H1 (cell line): ENCODE measurements around the gene CTF1. TPM values are rescaled to one million over a fixed set of nuclear protein-coding genes. Genes with fewer than 3 reads are reported as not detected.

ENCODE experiments used
- CTCF ChIA-PET: fragments of 300-600 bp; sonication (Branson Sonifier 250); formaldehyde crosslinking; loops from one replicate; lab custom pipeline; 2021; ENCODE audit not compliant: partially characterized antibody; lab: Charles Lee
- POLR2A ChIA-PET: fragments of 300-600 bp; sonication (Branson Sonifier 250); formaldehyde crosslinking; loops from one replicate; lab custom pipeline; 2021; ENCODE audit warnings: inconsistent platforms; ENCODE audit not compliant: partially characterized antibody; lab: Charles Lee
- DNase-seq, 2 experiments: peaks; one replicate each; pipeline versions ENCODE4 v3.0.0 to v3.0.0-alpha.2; 2010 to 2022; ENCODE audit warnings: low spot score in 2 of 2, low read depth in 1 of 2, mixed read lengths in 1 of 2
- FAIRE-seq: peaks from 2 replicates; lab custom pipeline; 2011; peaks lifted over from hg19 to GRCh38; lab: Jason Lieb, UNC
- H2AFZ ChIP-seq: 2 replicates; pipeline ENCODE4 v1.8.1; 2012; ENCODE audit warnings: low read length, inconsistent platforms
- H2AK5ac ChIP-seq: 2 replicates; pipeline ENCODE4 v1.6.1; 2013; ENCODE audit warnings: low read depth, low read length
- H2BK120ac ChIP-seq: replicated peaks from 2 replicates; pipeline ENCODE3; 2013; ENCODE audit warnings: low read depth, low read length, inconsistent platforms
- H2BK12ac ChIP-seq: 2 replicates; pipeline ENCODE4 v1.6.1; 2013; ENCODE audit warnings: low read depth, low read length
- H2BK15ac ChIP-seq: 2 replicates; pipeline ENCODE4 v1.6.1; 2013; ENCODE audit warnings: low read length
- H2BK20ac ChIP-seq: 2 replicates; pipeline ENCODE4 v1.6.1; 2013; ENCODE audit warnings: low read length
- H2BK5ac ChIP-seq: 2 replicates; pipeline ENCODE4 v1.6.1; 2013; ENCODE audit warnings: low read depth, low read length
- H3K14ac ChIP-seq: 2 replicates; pipeline ENCODE4 v1.6.1; 2013; ENCODE audit warnings: inconsistent platforms; ENCODE audit not compliant: insufficient read length
- H3K18ac ChIP-seq: 2 replicates; pipeline ENCODE4 v1.6.1; 2013; ENCODE audit warnings: low read length; ENCODE audit errors: extremely low read depth
- H3K23ac ChIP-seq: 2 replicates; pipeline ENCODE4 v1.6.1; 2013; ENCODE audit warnings: inconsistent platforms; ENCODE audit not compliant: insufficient read length
- H3K23me2 ChIP-seq: 2 replicates; pipeline ENCODE4 v1.6.1; 2013; ENCODE audit warnings: low read depth, low read length
- H3K27ac ChIP-seq: 2 replicates; pipeline ENCODE4 v1.6.1; 2011; ENCODE audit warnings: low read depth, low read length, inconsistent platforms
- H3K27me3 ChIP-seq, 4 experiments: replicated peaks in 1 of 4; 1 replicate in 1 of 4; 2 replicates in 3 of 4; pipeline versions ENCODE4 v1.6.1 to v1.8.1; 2011 to 2013; ENCODE audit warnings: low read length in 3 of 4, mild to moderate bottlenecking in 3 of 4, inconsistent platforms in 2 of 4, mixed read lengths in 2 of 4, moderate library complexity in 1 of 4; ENCODE audit not compliant: control insufficient read depth in 3 of 4, insufficient read depth in 3 of 4; ENCODE audit errors: extremely low read depth in 1 of 4
- H3K36me3 ChIP-seq, 4 experiments: 2 replicates each; pipeline versions ENCODE4 v1.6.1 to v1.8.1; 2011 to 2013; ENCODE audit warnings: mild to moderate bottlenecking in 4 of 4, low read length in 3 of 4, moderate library complexity in 2 of 4, control low read depth in 1 of 4, inconsistent platforms in 1 of 4; ENCODE audit not compliant: insufficient read depth in 4 of 4, control insufficient read depth in 2 of 4
- H3K4ac ChIP-seq: replicated peaks from 2 replicates; pipeline ENCODE3; 2013; ENCODE audit warnings: low read length, low read depth, mixed read lengths, inconsistent platforms; ENCODE audit not compliant: insufficient read length
- H3K4me1 ChIP-seq, 4 experiments: replicated peaks in 1 of 4; 1 replicate in 1 of 4; 2 replicates in 3 of 4; pipeline versions ENCODE4 v1.6.1 to v1.8.1; 2011 to 2013; ENCODE audit warnings: low read length in 3 of 4, inconsistent platforms in 2 of 4, mixed read lengths in 1 of 4; ENCODE audit not compliant: insufficient read depth in 4 of 4, control insufficient read depth in 3 of 4
- H3K4me2 ChIP-seq, 2 experiments: 2 replicates each; pipeline versions ENCODE4 v1.6.1 to v1.8.1; 2011 to 2013; ENCODE audit warnings: low read depth in 2 of 2, low read length in 2 of 2, control low read depth in 1 of 2, inconsistent platforms in 1 of 2, mild to moderate bottlenecking in 1 of 2; ENCODE audit not compliant: insufficient read depth in 1 of 2
- H3K4me3 ChIP-seq, 4 experiments: fragments of 200-600, 300-600 bp in 1 of 4; sonication (generic), shearing (Covaris generic), sonication (Bioruptor Twin) in 1 of 4; 2 replicates each; pipeline versions ENCODE4 v1.5.1 to v1.8.1; 2011 to 2016; ENCODE audit warnings: low read length in 4 of 4, low read depth in 3 of 4, control low read depth in 2 of 4, inconsistent platforms in 2 of 4, mild to moderate bottlenecking in 2 of 4, mixed read lengths in 1 of 4, moderate library complexity in 1 of 4; ENCODE audit not compliant: insufficient read depth in 2 of 4; ENCODE audit errors: extremely low read depth in 1 of 4
- H3K56ac ChIP-seq: replicated peaks from 2 replicates; pipeline ENCODE3; 2013; ENCODE audit warnings: low read depth, mild to moderate bottlenecking, mixed read lengths, low read length, inconsistent platforms; ENCODE audit not compliant: insufficient read length
- H3K79me1 ChIP-seq: 2 replicates; pipeline ENCODE4 v1.6.1; 2013; ENCODE audit warnings: low read depth, low read length, control low read depth
- H3K79me2 ChIP-seq, 2 experiments: 2 replicates each; pipeline versions ENCODE4 v1.6.1 to v1.8.1; 2012 to 2013; ENCODE audit warnings: low read length in 2 of 2, mild to moderate bottlenecking in 2 of 2, inconsistent platforms in 1 of 2; ENCODE audit not compliant: insufficient read depth in 2 of 2, control insufficient read depth in 1 of 2
- H3K9ac ChIP-seq, 4 experiments: replicated peaks in 1 of 4; 1 replicate in 1 of 4; 2 replicates in 3 of 4; pipeline versions ENCODE4 v1.6.1 to v1.8.1; 2011 to 2013; ENCODE audit warnings: low read depth in 3 of 4, low read length in 3 of 4, control low read depth in 2 of 4, mild to moderate bottlenecking in 2 of 4, moderate library complexity in 2 of 4, inconsistent platforms in 1 of 4; ENCODE audit errors: extremely low read depth in 1 of 4
- H3K9me3 ChIP-seq, 2 experiments: 2 replicates each; pipeline versions ENCODE4 v1.6.1 to v1.8.1; 2012 to 2013; ENCODE audit warnings: mild to moderate bottlenecking in 2 of 2, moderate library complexity in 2 of 2, control low read depth in 1 of 2, inconsistent platforms in 1 of 2, low read depth in 1 of 2, low read length in 1 of 2, mixed read lengths in 1 of 2; ENCODE audit not compliant: insufficient read depth in 2 of 2
- H4K20me1 ChIP-seq, 2 experiments: replicated peaks in 1 of 2; 2 replicates each; pipeline versions ENCODE3 to v1.8.1; 2011 to 2013; ENCODE audit warnings: inconsistent platforms in 2 of 2, low read length in 2 of 2, mild to moderate bottlenecking in 1 of 2; ENCODE audit not compliant: insufficient read depth in 2 of 2, control insufficient read depth in 1 of 2
- H4K5ac ChIP-seq: 2 replicates; pipeline ENCODE4 v1.6.1; 2013; ENCODE audit warnings: low read length, low read depth, mixed read lengths, inconsistent platforms; ENCODE audit not compliant: insufficient read length
- H4K8ac ChIP-seq: 2 replicates; pipeline ENCODE4 v1.8.0; 2013; ENCODE audit warnings: mild to moderate bottlenecking, moderate library complexity, low read length, inconsistent platforms; ENCODE audit not compliant: insufficient read depth; ENCODE audit errors: extremely low read depth
- H4K91ac ChIP-seq: replicated peaks from 2 replicates; pipeline ENCODE3; 2013; ENCODE audit warnings: low read length, mixed read lengths, inconsistent platforms; ENCODE audit not compliant: insufficient read length
- ASH2L ChIP-seq: fragments of 200-600, 300-600 bp; sonication (generic); IDR thresholded peaks from one replicate; pipeline ENCODE4 v1.7.1; 2017; ENCODE audit warnings: low read length
- CBX5 ChIP-seq: fragments of 300-800, 300-1000 bp; sonication (generic); IDR thresholded peaks from 2 replicates; pipeline ENCODE4 v1.7.1; 2016; ENCODE audit warnings: antibody characterized with exemption, low read length, low read depth
- CEBPB ChIP-seq: IDR thresholded peaks from 2 replicates; pipeline ENCODE4 v1.6.1; 2012; ENCODE audit warnings: low read depth, low read length
- CHD1 ChIP-seq: IDR thresholded peaks from 2 replicates; pipeline ENCODE4 v1.6.1; 2012; ENCODE audit warnings: low read depth, low read length, improper control_type of control experiment
- CTBP2 ChIP-seq: IDR thresholded peaks from 2 replicates; pipeline ENCODE4 v1.7.0; 2011; ENCODE audit warnings: borderline replicate concordance, mild to moderate bottlenecking, moderate library complexity, mixed read lengths, low read length; ENCODE audit not compliant: insufficient read depth, insufficient read length
- EZH2 ChIP-seq: fragments of 200-600 bp; sonication (generic); IDR thresholded peaks from 2 replicates; pipeline ENCODE4 v1.7.1; 2012; ENCODE audit warnings: low read depth, mild to moderate bottlenecking, moderate library complexity, low read length, inconsistent platforms; ENCODE audit not compliant: severe bottlenecking
- FOSL1 ChIP-seq: IDR thresholded peaks from 2 replicates; pipeline ENCODE4 v1.6.1; 2011; ENCODE audit warnings: mild to moderate bottlenecking, low read depth, low read length, moderate library complexity; ENCODE audit not compliant: insufficient read depth
- GTF2F1 ChIP-seq: IDR thresholded peaks from 2 replicates; pipeline ENCODE4 v1.6.1; 2012; ENCODE audit warnings: low read depth, low read length, improper control_type of control experiment, borderline replicate concordance
- KDM1A ChIP-seq: fragments of 200-600, 300-600 bp; sonication (generic); IDR thresholded peaks from 2 replicates; pipeline ENCODE4 v1.7.1; 2016; ENCODE audit warnings: mild to moderate bottlenecking, low read length, borderline replicate concordance
- NANOG ChIP-seq: IDR thresholded peaks from 2 replicates; pipeline ENCODE4 v1.6.1; 2011; ENCODE audit warnings: low read length, low read depth, mild to moderate bottlenecking, inconsistent platforms; ENCODE audit not compliant: insufficient read depth, poor library complexity, severe bottlenecking
- POLR2AphosphoS5 ChIP-seq: IDR thresholded peaks from 2 replicates; pipeline ENCODE4 v1.6.1; 2011; ENCODE audit warnings: low read depth, low read length
- RBBP5 ChIP-seq: IDR thresholded peaks from 2 replicates; pipeline ENCODE4 v1.7.1; 2012; ENCODE audit warnings: low read depth, mild to moderate bottlenecking, inconsistent platforms, low read length, moderate library complexity, borderline replicate concordance
- RXRA ChIP-seq: IDR thresholded peaks from 2 replicates; pipeline ENCODE4 v1.6.1; 2011; ENCODE audit warnings: low read depth, mild to moderate bottlenecking, low read length, moderate library complexity; ENCODE audit not compliant: insufficient read depth
- SIRT6 ChIP-seq: IDR thresholded peaks from one replicate; pipeline ENCODE4 v1.7.1; 2012; ENCODE audit warnings: low read length, inconsistent platforms
- SIX5 ChIP-seq: IDR thresholded peaks from 2 replicates; pipeline ENCODE4 v1.6.1; 2011; ENCODE audit warnings: mild to moderate bottlenecking, low read depth, low read length
- SUZ12 ChIP-seq: fragments of 200-600 bp; sonication (generic); IDR thresholded peaks from 2 replicates; pipeline ENCODE4 v1.6.1; 2012; ENCODE audit warnings: mild to moderate bottlenecking, inconsistent platforms, low read length, moderate library complexity, mixed read lengths
- WGBS, 2 experiments: shearing (Covaris generic) in 1 of 2; methylation state at CpG; one replicate each; pipeline versions ENCODE4 v1.1.6 to v1.1.7; 2013 to 2015; ENCODE audit warnings: low lambda C conversion rate in 2 of 2, mixed read lengths in 2 of 2, inconsistent platforms in 1 of 2, low coverage in 1 of 2, missing lambda C conversion rate in 1 of 2; ENCODE audit not compliant: insufficient replicate concordance in 2 of 2, insufficient coverage in 1 of 2, insufficient read length in 1 of 2; ENCODE audit errors: extremely low coverage in 1 of 2, missing lambda C conversion rate in 1 of 2; 5-methylcytosine and 5-hydroxymethylcytosine counted together
- polyA plus RNA-seq, 7 experiments: library from polyadenylated mRNA; depleted of rRNA in 3 of 7; stranded (reverse) in 5 of 7; unstranded in 2 of 7; fragments of >200 nt in 5 of 7; fragments of 200-250 nt in 2 of 7; gene quantifications; 1 replicate in 5 of 7; 2 replicates in 1 of 7; 4 replicates in 1 of 7; pipeline versions ENCODE4 v1.2.1 to v1.2.3, GENCODE V29; 2011 to 2013; ENCODE audit warnings: missing spikeins in 2 of 7, mixed read lengths in 2 of 7
- total RNA-seq: library from RNA; stranded (reverse); fragmentation: NEBNext Ultra II Directional; extraction: Animal tissue kit (Norgen Biotek cat#: 25700); gene quantifications from 2 replicates; pipeline ENCODE4 v1.2.1, GENCODE V29; 2021

CTF1 gene
- total and polyA plus RNA-seq, 2 of the 8 experiments (the other 6 are each of a cell fraction or from before 2014, with no cell fraction given) = 0.97 to 3.4 TPM

DNA sequence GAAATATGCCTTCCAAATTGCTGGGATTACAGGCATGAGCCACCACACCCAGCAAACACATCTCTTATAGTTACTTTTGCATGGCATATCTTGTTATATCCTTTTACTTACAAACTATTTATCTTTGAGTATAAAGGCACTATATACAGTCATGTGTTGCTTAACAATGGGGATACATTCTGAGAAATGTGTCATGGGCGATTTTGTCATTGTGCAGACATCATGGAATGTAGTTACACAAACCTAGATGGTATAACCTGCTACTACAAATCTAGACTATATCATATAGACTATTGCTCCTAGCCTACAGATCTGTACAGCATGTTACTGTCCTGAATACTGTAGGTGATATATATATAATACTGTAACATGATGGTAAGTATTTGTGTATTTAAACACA lies 46.2 kb upstream of the CTF1 start:
- no peak for FAIRE-seq
- Histone ChIP-seq H2BK5ac (no peak overlapping the region), H3K9me3 (no peaks in the 10 kb centered on the region), H3K79me2 (no peaks in the 10 kb centered on the region), H3K9ac (no peak overlapping the region), H3K27me3 (no peaks in the 10 kb centered on the region), H3K4me2 (no peak overlapping the region), H2BK120ac (no peak overlapping the region), H3K4me1 (no peaks in the 10 kb centered on the region), H2AFZ (no peak overlapping the region), H3K56ac (no peak overlapping the region), H3K4ac (no peak overlapping the region), H2BK12ac (no peak overlapping the region), H4K91ac (no peak overlapping the region), H2AK5ac (no peak overlapping the region), H3K27ac (no peak overlapping the region), H3K18ac (no peak overlapping the region), H3K23me2 (no peaks in the 10 kb centered on the region), H4K5ac (no peak overlapping the region), H2BK20ac (no peak overlapping the region), H2BK15ac (no peak overlapping the region), H4K8ac (no peak overlapping the region), H3K36me3 (no peaks in the 10 kb centered on the region), H3K79me1 (no peaks in the 10 kb centered on the region), H4K20me1 (no peaks in the 10 kb centered on the region), H3K4me3 (no peak overlapping the region), H3K14ac (no peak overlapping the region), H3K23ac (no peak overlapping the region)
- no peak for DNase-seq
- WGBS, 2 experiments = 57% methylated on average over 1 of the region's 1 CpG; no CpG with 5 or more reads in 1 of the 2 experiments
- POLR2A ChIA-PET = interaction anchor here (1.2 kb wide), 1 partner anchor 24 kb away, joined by 4 read pairs; no protein-coding TSS in a partner anchor
- CTCF ChIA-PET = no interaction called here
- TF ChIP-seq SUZ12 = no peak
- no peak for TF ChIP-seq EZH2
- no peak for TF ChIP-seq POLR2AphosphoS5
- TF ChIP-seq CTBP2 = no peak
- no peak for TF ChIP-seq KDM1A
- no peak for TF ChIP-seq RBBP5
- TF ChIP-seq SIRT6 = no peak
- no peak for TF ChIP-seq CEBPB
- no peak for TF ChIP-seq FOSL1
- no peak for TF ChIP-seq NANOG
- no peak for TF ChIP-seq GTF2F1
- no peak for TF ChIP-seq RXRA
- no peak for TF ChIP-seq CBX5
- TF ChIP-seq SIX5 = no peak
- TF ChIP-seq CHD1 = no peak
- no peak for TF ChIP-seq ASH2L
